NCI-H345 treated with DMSO at 0.1 percent for 48 hours (cell line): ENCODE data around the gene LIN7A.
"Not testable (repeated sequence)": the region's sequence is repeated elsewhere in the genome, so short reads cannot be mapped to it uniquely, and the experiment has no call there.

Experiments used
- DNase-seq: peaks from one replicate; lab custom pipeline; 2025; ENCODE audit not compliant: unreplicated experiment; lab: John Stamatoyannopoulos, UW

LIN7A gene

GRCh38 chr12:80813820-80814219 lies 123.9 kb downstream of the LIN7A start:
- DNase-seq = no peak

- DNase-seq = no peak
These were observed 125.6 kb downstream of the LIN7A start for GRCh38 chr12:80811957-80812708.

GRCh38 chr12:80810874-80811273 lies 126.9 kb downstream of the LIN7A start:
- no peak for DNase-seq

- no peak for DNase-seq
These were observed 130.0 kb downstream of the LIN7A start for GRCh38 chr12:80807640-80808288.

GRCh38 chr12:80805106-80805505 lies 132.6 kb downstream of the LIN7A start:
- no peak for DNase-seq

GRCh38 chr12:80802652-80803400 lies 134.9 kb downstream of the LIN7A start:
- DNase-seq = no peak

- DNase-seq = no peak
These were observed 139.5 kb downstream of the LIN7A start for GRCh38 chr12:80798281-80798680.

- no peak for DNase-seq
These were observed 143.2 kb downstream of the LIN7A start for GRCh38 chr12:80794551-80794950.

- DNase-seq = no peak
These were observed 144.9 kb downstream of the LIN7A start for GRCh38 chr12:80792861-80793260.

GRCh38 chr12:80791863-80792262 lies 145.9 kb downstream of the LIN7A start:
- no peak for DNase-seq

- not testable (repeated sequence) for DNase-seq
These were observed 149.3 kb downstream of the LIN7A start for GRCh38 chr12:80788407-80788806.

- DNase-seq = not testable (repeated sequence)
These were observed 154.7 kb downstream of the LIN7A start for GRCh38 chr12:80782963-80783470.

GRCh38 chr12:80781313-80781712 lies 156.4 kb downstream of the LIN7A start:
- DNase-seq = no peak

- no peak for DNase-seq
These were observed 157.0 kb downstream of the LIN7A start for GRCh38 chr12:80780746-80781145.

GRCh38 chr12:80778005-80778541 lies 159.7 kb downstream of the LIN7A start:
- DNase-seq = peak; percentile 93

GRCh38 chr12:80777587-80777986 lies 160.1 kb downstream of the LIN7A start:
- DNase-seq = no peak

GRCh38 chr12:80776706-80777105 lies 161.0 kb downstream of the LIN7A start:
- no peak for DNase-seq

GRCh38 chr12:80770958-80771357 lies 166.8 kb downstream of the LIN7A start:
- no peak for DNase-seq

GRCh38 chr12:80769553-80770140 lies 168.1 kb downstream of the LIN7A start:
- DNase-seq = no peak

GRCh38 chr12:80766897-80767296 lies 170.8 kb downstream of the LIN7A start:
- DNase-seq = no peak

- no peak for DNase-seq
These were observed 171.5 kb downstream of the LIN7A start for GRCh38 chr12:80766210-80766609.
